GM06990 (cell line): ENCODE results near the gene ARHGAP45.

Experiments used
- DNase-seq: peaks from one replicate; pipeline ENCODE4 v3.0.0-alpha.2; 2011; ENCODE audit not compliant: insufficient read length; ENCODE audit errors: extremely low read depth
- H3K27me3 ChIP-seq: replicated peaks from 2 replicates; pipeline ENCODE4 v1.6.0; 2011; ENCODE audit warnings: low read length; ENCODE audit not compliant: control insufficient read depth, insufficient read depth
- H3K36me3 ChIP-seq: 2 replicates; pipeline ENCODE4 v1.5.1; 2011; ENCODE audit warnings: low read length; ENCODE audit not compliant: control insufficient read depth, insufficient read depth
- H3K4me3 ChIP-seq: replicated peaks from 2 replicates; pipeline ENCODE4 v1.5.1; 2011; ENCODE audit warnings: low read depth, mild to moderate bottlenecking, control low read depth, low read length
- CTCF ChIP-seq: IDR thresholded peaks from 2 replicates; pipeline ENCODE4 v1.5.1; 2011; ENCODE audit warnings: low read length, control low read depth, mild to moderate bottlenecking, inconsistent platforms; ENCODE audit not compliant: insufficient read depth, poor library complexity, severe bottlenecking

Gene ARHGAP45

DNA sequence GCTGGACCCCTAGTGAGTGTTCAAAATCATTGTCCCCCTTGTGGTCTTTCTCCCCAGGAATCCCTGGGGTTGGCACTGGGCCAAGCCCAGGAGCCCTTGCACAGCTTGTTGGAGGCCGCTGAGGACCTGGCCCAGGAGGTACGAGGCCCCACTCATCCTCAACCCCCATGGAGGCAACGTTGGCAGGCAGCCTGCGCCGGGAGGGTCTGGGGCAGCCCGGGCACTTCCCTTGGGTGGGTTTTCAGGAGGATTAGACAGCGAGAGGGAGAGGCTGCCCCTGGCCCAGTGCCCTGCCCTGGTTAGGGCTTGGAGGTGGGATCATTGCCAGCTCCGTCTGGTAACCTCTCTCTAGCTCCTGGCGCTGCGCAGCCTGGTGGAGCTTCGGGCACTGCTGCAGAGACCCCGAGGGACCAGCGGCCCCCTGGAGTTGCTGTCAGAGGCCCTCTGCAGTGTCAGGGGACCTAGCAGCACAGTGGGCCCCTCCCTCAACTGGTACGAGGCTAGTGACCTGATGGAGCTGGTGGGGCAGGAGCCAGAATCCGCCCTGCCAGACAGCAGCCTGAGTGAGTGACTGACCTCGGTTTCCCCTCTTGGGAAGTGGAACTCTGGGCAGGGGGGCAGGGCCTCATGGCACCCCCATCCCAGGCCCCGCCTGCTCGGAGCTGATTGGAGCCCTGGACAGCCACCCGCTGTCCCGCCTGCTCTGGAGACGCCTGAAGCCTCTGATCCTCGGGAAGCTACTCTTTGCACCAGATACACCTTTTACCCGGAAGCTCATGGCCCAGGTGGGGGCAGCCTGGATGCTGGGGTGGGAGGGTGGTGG lies 24.1 kb upstream of the ARHGAP45 start:
- Histone ChIP-seq H3K27me3 (no peaks in the 10 kb centered on the region), H3K36me3 (peaks cover 14% of the 10 kb centered on the region), H3K4me3 (no peak overlapping the region)
- no peak for DNase-seq
- no peak for TF ChIP-seq CTCF

- DNase-seq, result peak; percentile 87
- no peak for TF ChIP-seq CTCF
- no peak overlapping the region for H3K4me3 ChIP-seq
- no peaks in the 10 kb centered on the region for H3K27me3 ChIP-seq
- H3K36me3 ChIP-seq, result peaks cover 14% of the 10 kb centered on the region
These were observed 21.7 kb upstream of the ARHGAP45 start for GRCh38 chr19:1045247-1045603.

- peaks cover 17% of the 10 kb centered on the region for H3K36me3 ChIP-seq
- H3K27me3 ChIP-seq, result no peaks in the 10 kb centered on the region
- no peak for DNase-seq
- H3K4me3 ChIP-seq, result no peak overlapping the region
- TF ChIP-seq CTCF, result no peak
These were observed 20.8 kb upstream of the ARHGAP45 start for GRCh38 chr19:1046117-1046626.

GRCh38 chr19:1046836-1047695 lies 19.9 kb upstream of the ARHGAP45 start:
- H3K27me3 ChIP-seq, result no peaks in the 10 kb centered on the region
- no peak overlapping the region for H3K4me3 ChIP-seq
- no peak for TF ChIP-seq CTCF
- peak; percentile 72 for DNase-seq
- peaks cover 18% of the 10 kb centered on the region for H3K36me3 ChIP-seq

GRCh38 chr19:1047696-1048147 lies 19.2 kb upstream of the ARHGAP45 start:
- DNase-seq, result no peak
- Histone ChIP-seq H3K27me3 (no peaks in the 10 kb centered on the region), H3K4me3 (no peak overlapping the region), H3K36me3 (peaks cover 14% of the 10 kb centered on the region)
- no peak for TF ChIP-seq CTCF
